ENCODE data around the gene CROCC.
"Not testable (repeated sequence)": the region's sequence is repeated elsewhere in the genome, so short reads cannot be mapped to it uniquely, and the experiment has no call there.

DNA sequence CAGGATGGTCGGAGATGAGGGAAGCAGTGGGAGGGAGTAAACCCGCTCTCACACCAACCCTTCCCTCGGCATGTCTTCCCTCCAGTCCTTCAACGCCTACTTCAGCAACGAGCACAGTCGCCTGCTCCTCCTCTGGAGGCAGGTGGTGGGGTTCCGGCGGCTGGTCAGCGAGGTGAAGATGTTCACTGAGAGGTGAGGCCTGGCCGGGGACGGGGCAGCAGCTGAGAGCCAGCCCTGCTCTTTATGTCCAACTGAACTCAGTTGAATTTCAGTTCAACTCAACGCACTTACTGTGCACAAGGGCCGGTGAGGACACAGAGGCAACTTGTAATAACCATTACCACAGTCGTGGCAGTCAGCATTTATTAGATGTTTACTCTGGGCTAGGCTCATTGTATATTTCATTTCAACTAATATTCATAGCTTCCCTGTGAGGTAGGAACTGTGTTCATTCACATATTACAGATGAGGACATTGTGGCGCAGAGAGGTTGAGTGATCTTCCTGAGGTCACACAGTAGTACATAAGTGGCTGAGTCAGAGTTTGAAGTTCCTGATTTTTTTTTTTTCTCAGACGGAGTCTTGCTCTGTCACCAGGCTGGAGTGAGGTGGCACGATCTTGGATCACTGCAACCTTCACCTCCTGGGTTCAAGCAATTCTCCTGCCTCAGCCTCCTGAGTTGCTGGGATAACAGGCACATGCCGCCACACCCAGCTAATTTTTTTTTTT, 9.6 kb downstream of the CROCC start:
- TF ChIP-seq POLR2AphosphoS5, POLR2A (IDR thresholded peaks at IDR 0.05): not testable (repeated sequence)
- TF ChIP-seq, protein P1, sequence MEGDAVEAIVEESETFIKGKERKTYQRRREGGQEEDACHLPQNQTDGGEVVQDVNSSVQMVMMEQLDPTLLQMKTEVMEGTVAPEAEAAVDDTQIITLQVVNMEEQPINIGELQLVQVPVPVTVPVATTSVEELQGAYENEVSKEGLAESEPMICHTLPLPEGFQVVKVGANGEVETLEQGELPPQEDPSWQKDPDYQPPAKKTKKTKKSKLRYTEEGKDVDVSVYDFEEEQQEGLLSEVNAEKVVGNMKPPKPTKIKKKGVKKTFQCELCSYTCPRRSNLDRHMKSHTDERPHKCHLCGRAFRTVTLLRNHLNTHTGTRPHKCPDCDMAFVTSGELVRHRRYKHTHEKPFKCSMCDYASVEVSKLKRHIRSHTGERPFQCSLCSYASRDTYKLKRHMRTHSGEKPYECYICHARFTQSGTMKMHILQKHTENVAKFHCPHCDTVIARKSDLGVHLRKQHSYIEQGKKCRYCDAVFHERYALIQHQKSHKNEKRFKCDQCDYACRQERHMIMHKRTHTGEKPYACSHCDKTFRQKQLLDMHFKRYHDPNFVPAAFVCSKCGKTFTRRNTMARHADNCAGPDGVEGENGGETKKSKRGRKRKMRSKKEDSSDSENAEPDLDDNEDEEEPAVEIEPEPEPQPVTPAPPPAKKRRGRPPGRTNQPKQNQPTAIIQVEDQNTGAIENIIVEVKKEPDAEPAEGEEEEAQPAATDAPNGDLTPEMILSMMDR (IDR thresholded peaks at IDR 0.05), result not testable (repeated sequence)

All from transverse colon (tissue), 4 donors.